ENCODE data around the gene AHRR.

The AHRR gene

DNA sequence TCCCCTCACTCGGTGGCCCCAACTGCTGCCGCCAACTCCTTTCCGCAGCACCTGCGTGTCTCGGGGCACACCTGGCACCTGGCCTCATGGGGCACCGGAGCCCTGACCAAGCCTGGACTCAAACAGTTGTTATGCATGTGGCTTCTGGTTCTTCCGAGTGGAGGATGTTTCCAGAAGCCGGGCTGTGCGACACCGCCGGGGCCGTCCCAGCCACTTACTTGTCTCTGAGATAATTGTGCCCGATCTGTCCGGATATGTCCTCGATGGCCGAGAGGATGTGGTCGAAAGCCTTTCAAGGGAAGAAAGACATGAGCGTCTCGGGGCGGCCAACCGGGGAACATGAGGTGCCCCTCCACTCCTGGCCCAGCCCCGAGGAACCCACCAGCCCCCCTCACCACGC is 159.8 kb downstream of the AHRR start:
- TF ChIP-seq CTCF (conservative IDR thresholded peaks at IDR 0.05; ENCODE audit: low read depth) = no peak
- POLR2A ChIA-PET (ENCODE audit: low non-redundant PET) = no interaction called here
- CTCF ChIA-PET = no interaction called here
- DNase-seq (ENCODE audit: low spot score) = no peak
- H3K27ac ChIP-seq = no peak overlapping the region

DNA sequence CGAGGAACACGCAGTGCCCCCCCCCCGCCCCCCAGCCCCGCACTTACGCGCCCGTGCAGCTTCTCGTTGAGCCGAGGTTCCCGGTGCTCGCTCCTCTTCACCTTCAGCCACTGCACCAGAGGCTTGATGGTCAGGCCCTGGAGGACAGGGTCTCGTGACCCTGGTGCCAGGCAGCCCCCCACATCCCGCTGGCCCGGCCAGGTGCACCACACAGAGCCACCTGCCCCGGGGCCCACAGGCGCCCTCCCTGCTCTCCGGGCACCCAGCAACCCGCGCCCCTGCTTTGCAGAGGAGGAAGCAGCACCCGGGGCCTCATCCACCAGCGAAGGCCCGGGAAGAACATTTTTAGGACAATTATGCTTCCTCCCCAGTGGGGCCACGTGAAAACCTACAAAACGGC is 160.5 kb downstream of the AHRR start:
- TF ChIP-seq CTCF (conservative IDR thresholded peaks at IDR 0.05; ENCODE audit: low read depth) = no peak
- H3K27ac ChIP-seq = no peak overlapping the region
- CTCF ChIA-PET = no interaction called here
- POLR2A ChIA-PET (ENCODE audit: low non-redundant PET) = no interaction called here
- DNase-seq (ENCODE audit: low spot score) = no peak

GRCh38 chr5:482506-482905 is 161.0 kb downstream of the AHRR start:
- CTCF ChIA-PET = no interaction called here

GRCh38 chr5:483011-483410 is 161.5 kb downstream of the AHRR start:
- ChIA-PET CTCF (no interaction called here), POLR2A (ENCODE audit: low non-redundant PET) (no interaction called here)
- H3K27ac ChIP-seq = no peak overlapping the region
- TF ChIP-seq CTCF (conservative IDR thresholded peaks at IDR 0.05; ENCODE audit: low read depth) = no peak
- DNase-seq (ENCODE audit: low spot score) = no peak

More at GRCh38 chr5:482506-482905, 161.0 kb downstream of the AHRR start:
- POLR2A ChIA-PET (ENCODE audit: low non-redundant PET) = no interaction called here
- H3K27ac ChIP-seq = no peak overlapping the region
- TF ChIP-seq CTCF (conservative IDR thresholded peaks at IDR 0.05; ENCODE audit: low read depth) = no peak
- no peak for DNase-seq (ENCODE audit: low spot score)

- CTCF ChIA-PET = no interaction called here
- DNase-seq (ENCODE audit: low spot score) = no peak
- TF ChIP-seq CTCF (conservative IDR thresholded peaks at IDR 0.05; ENCODE audit: low read depth) = no peak
- POLR2A ChIA-PET (ENCODE audit: low non-redundant PET) = no interaction called here
- H3K27ac ChIP-seq = no peak overlapping the region
Measured at GRCh38 chr5:483434-484140, 162.1 kb downstream of the AHRR start.

DNA sequence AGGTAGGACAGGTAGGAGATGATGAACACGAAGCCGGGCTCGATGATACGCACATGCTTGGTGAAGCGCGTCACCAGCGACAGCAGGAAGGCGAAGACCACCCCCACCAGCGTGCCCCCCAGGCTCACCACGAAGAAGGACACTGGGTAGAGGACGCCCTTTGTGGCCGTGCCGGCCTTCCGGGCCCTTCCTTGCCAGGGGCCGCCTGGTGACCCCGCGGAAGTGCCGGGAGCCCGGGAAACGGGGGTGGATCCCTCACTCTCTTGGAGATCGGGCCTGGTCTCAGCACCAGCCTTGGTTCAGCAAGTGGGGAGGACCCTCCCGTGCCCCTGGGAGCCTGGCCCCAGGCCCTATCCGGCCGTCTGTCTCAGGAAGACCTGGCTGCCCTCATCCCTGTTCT is 163.0 kb downstream of the AHRR start:
- CTCF ChIA-PET = no interaction called here
- H3K27ac ChIP-seq = no peak overlapping the region
- TF ChIP-seq CTCF (conservative IDR thresholded peaks at IDR 0.05; ENCODE audit: low read depth) = no peak
- DNase-seq (ENCODE audit: low spot score) = no peak
- POLR2A ChIA-PET (ENCODE audit: low non-redundant PET) = no interaction called here
